HT-29 (cell line): ENCODE measurements around the gene EDC3. TPM values are rescaled to one million over a fixed set of nuclear protein-coding genes. Genes with fewer than 3 reads are reported as not detected.
A peak's percentile ranks its signal among the peaks of the same experiment; 100 is the strongest.
"Not testable (repeated sequence)": the region's sequence is repeated elsewhere in the genome, so short reads cannot be mapped to it uniquely, and the experiment has no call there.

ENCODE experiments used
- DNase-seq: peaks from one replicate; pipeline ENCODE4 v3.0.0-alpha.2; 2015; ENCODE audit warnings: low spot score
- total RNA-seq: library from RNA; depleted of rRNA; stranded (reverse); fragments of >200 nt; shearing (Covaris generic); gene quantifications from 2 replicates; pipeline ENCODE4 v1.2.3, GENCODE V29; 2014

EDC3 gene
- total RNA-seq, 1 experiment from 2014 or later, result 24.0 TPM

DNA sequence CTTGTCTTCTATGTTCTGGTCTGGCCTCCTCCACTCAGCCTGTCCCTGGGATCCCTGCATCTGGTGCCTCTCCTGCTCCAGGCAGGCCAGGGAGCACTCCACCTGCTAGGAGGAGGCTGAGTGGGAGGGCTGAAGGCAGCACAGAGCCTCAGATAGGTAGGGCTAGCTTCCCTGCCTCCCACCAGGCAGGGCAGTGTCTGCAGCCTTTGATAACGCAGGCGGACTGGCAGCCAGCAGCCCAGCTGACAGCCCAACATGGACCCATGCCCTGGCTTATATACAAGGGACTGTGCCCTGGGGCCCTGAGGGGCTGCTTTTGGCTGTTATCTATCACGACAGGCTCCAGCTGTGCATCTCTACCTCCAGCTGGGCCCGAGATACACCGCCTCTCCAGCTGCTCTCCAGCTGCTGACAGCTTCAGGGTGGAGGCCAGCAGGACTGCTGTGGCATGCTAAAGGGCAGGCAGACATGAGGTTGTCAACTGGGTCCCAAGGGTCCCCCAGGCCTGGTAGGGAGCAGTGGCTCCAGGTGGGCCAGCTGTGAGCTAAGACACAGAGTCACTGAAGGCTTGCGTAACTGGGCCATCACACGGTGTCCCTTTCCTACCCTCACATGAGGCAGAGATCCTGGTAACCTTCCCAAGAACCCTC is 85.4 kb downstream of the EDC3 start:
- no peak for DNase-seq

DNA sequence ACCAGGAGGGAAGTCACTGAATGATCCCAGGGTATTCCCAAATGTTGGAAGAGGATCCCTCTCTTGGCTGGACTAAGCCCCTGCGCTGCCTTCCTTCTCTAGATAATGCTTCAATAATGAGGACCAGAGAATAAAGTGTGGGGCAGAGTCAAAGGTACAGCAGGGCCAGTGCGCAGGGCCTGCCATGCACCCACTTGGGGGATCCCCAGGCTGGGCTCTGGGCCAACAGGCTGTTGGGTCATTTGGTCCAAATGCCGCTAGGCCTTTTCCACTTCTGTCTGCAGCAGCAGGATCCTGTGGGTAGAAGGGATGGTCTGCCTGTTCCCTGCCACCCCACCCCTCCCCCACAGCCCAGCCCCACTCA is 85.9 kb downstream of the EDC3 start:
- no peak for DNase-seq

DNA sequence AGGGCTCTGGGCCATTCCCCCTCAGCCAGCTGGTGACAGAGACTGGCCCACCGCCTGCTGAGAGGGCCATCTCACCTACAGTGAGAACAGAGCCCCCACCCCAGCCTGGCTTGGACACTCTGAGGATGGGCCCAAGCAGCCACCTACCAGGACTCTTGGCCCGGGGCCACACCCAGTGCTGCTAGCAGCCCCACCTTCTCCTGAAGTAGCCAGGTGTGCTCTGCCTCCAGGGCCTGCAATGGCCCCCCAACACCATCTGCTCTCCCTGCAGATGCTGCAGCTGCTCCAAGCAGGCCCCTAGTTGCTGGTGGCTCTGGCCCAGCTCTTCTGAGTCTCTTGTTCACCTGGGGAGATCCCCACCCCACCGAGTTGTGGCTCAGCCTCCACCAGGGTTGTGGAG is 87.0 kb downstream of the EDC3 start:
- no peak for DNase-seq

DNA sequence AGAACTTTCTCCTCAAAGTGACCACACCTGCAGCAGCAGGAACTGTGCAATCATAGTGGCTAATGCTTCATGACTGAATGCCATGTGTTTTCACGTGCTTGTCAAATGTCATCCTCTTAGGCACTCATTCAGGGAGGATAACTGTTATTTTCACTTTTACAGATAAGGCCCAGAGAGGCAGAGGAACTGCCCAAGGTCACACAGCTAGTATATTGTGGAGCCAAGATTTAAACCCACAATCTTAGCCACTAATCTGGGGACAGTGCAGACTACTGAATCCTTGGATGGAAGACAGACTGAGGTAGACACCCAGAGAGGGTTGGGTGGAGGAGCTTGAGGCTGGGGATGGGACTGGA is 90.1 kb downstream of the EDC3 start:
- DNase-seq, result no peak

DNA sequence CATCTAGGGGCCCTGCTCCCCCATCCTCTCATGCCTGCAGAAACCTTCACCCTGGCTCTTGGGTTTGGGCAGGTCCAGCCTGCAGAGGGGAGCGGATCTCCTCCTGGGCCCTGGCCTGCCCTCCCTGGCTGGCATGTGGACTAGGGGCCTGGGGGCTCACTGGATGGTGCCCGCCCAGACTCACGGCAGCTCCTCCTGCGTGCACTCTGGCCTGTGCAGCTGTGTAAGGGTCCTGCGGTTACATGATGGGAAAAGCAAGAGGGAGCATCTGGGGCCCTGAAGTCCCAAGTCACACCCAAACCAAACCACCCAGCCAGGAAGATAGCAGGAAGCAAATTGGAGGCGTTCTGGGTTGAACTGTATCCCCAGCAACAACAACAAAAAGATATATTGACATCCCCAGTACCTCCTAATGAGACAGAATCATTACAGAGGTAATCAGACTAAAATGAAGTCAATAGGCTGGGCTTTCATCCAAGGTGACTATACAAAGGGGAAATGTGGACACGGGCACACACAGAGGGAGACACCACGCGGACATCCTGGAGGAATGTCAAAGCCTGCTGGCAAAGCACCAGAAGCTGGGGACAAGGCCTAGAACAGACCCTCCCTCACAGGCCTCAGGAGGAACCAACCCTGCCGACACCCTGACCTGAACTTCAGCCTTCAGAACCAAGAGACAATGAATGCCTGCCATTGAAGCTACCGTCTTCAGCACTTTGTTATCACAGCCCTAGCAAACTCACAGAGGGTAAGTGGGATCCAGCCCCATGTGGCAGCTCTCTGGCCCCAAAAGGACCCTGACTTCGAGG is 90.6 kb downstream of the EDC3 start:
- DNase-seq, result peak; percentile 9

DNA sequence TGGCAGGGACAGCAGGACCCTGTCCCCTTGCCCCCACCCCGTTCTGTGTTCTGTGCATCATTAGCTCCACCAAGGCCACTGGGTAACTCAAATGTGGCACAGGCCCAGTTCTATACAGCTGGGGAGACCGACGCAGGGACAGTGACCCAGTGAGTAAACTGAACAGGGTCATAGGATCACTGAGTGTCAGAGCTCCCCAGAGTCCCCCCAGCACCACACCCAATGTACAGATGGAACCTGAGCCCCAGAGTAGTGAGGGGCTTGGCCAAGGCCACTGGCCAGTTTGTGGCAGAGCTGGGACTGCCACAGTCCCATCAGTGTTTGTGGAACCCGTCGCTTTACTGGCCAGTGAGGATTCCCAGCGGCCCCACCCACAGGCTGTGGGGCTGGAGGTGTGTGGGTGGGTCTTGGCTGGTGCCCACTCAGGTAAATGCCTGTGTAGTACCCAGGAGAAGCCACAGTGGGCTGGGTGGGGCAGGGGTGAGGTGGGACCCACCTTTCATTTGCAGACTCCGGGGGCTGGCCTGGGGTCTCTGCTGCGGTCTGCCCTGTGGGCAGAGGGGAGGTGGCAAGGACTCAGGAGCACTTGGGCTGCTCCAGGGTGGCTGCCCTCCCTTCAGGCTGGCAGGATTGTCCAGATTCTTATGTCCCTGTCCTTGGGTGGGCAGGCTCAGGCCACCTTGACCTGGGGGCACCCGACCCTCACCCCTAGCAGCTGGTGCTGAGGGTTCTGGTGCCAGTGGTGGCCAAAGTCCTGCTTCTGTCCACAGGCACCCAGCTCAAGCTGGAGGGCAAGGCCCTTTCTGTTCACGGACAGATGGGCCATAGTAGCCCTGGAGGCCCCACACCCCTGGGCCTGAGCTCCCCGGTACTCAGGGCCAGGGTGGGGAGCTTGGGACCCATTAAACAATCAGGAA is 91.8 kb downstream of the EDC3 start:
- DNase-seq, result no peak

DNA sequence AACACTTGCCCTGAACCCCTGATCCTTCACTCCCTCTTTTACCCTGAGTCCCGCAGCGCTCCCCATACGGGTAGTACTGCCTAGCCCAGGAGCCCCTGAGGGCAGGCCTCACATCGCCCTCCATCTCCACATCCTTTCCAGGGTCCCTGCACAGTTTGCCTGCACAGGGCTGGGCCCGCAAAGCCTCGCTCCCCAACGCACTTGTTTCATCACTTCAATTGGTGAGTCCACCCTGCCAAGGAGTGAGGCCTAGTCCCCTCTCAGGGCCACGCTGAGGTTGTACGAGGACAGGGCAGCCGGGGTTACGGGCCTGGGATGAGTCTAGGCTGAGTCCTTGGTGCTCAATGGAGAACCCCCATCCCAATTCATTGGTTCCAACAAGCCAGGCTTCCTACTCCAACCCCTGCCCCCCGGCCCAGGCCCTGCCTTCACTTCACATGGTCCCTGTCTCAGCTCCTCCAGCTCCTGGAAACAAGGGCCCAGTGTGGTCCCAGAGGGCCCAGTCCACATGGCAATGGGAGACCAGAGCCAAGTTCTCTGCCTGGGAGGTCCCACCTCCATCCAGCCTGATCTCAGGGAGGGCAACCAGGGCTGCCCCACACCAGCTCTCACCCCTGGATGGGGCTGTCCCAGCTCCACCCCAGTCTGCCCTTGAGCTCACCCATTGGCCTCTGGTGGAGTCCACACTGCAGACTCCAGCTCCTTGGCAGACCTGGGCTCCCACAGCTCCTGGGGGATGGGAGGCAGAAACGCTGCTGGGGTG is 92.6 kb downstream of the EDC3 start:
- DNase-seq, result no peak

DNA sequence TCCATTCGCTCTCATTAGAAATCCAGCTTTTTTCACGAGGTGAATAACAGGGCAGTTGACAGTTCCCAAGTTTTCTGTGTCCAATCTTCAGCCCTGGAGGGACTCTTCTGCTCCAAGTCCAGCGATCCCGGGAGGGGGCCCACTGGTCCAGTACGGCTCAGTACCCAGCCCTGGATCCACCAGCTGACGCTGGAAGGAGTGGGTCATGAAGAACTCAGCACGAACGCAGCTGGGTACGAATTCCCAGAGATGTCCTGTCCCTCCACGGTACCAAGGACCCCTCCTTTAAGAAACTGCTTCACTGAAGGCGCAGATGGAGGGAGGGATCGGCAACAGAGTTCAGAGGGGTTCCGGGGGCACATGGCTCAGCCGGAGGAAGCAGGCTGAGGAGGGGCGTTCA is 96.7 kb downstream of the EDC3 start:
- no peak for DNase-seq

DNA sequence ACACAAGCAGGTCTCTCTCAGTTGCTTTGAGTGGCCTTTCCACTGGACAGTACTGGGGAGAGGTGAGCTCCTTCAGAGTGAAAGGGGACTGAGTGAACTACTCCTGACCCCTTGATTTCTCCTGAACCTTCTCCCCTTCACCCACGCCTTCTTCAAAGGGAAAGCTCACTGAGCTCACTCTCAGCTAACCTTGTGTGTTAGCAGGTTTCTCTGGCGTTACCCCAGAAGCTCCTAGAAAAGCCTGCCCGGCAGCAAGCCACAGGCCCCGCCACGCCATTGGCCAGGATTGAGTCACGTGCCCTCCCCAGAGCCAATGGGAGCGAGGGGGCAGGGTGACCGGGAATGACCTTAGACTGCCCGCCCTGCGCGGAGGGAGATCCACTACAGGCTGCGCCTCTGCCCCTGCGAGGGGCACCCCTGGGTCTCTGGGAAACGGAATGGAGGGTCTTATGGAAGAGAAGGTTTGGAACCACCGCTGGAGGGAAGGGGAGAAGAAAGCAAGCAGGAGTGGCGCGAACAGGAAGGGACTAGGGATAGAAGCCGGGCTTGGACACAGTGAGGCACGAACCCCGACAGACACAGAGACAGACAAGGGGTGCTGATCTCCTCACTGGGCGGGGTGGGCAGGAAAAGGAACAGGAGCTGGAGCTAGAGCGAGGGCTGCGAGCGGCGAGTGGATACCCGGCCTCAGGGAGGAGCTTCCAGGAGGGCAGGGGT is 97.5 kb downstream of the EDC3 start:
- peak; percentile 98 for DNase-seq

DNA sequence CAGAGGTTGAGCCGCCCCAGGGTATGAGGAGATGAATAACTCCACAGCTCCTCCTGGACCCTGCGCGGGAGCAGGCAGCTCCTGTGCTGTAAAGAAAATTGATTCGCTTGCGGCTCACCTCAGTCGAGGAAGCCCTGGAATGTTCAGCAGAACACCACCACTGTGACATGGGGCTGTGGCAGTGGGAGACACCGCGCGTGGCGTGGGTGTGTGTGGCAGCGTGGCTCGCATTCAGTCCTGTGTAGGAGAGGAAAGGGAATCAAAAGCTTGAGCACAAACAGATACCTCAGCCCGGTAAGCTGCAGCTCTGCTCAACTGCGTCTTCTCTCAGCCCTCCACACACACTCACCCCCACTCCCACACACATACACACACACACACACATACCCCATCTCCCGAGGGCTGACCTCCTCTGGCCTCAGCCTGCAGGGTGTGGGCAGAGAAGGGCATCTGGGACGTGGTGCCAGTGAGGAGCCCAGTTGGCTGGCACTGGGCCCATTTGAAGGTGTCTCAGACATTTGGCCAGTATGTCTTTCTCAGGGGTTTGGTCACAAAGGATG is 98.6 kb downstream of the EDC3 start:
- not testable (repeated sequence) for DNase-seq

DNA sequence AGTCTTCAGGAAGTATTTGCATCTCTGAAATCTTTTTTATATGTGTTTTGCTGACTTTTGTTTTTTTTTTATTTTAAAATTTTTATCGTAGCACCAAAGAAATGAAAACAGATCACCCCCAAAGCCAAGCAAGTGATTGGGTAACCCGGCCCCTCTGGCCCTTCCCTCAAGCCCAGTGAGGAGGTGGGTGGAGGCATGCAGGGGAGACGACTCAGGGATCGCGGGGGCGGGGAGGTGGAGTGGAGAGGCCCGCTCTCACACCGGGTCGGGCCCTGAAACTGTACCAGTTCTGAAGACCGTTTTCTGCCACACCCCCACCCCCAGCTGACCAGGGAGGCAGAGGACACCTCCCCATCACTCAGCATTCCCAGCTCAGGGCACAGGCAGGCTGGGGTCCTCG is 99.1 kb downstream of the EDC3 start:
- DNase-seq, result not testable (repeated sequence)

DNA sequence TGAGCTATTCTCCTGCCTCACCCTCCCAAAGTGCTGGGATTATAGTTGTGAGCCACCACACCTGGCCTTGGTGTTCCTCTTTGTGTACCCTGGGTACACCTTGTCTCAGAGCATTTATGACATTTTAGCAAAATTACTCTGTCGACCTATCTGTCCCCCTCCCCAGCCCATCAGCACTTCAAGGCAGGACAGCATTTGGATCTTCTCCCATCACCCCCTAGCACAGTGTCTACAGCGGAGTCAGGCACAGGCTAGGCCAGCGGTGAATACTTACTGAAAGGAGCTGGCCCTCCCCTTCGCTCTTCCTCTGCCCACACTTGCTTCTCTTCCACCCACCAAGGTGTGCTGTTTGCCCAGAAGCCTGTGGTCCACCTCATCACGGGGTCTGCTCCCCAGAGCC is 100.6 kb downstream of the EDC3 start:
- no peak for DNase-seq

DNA sequence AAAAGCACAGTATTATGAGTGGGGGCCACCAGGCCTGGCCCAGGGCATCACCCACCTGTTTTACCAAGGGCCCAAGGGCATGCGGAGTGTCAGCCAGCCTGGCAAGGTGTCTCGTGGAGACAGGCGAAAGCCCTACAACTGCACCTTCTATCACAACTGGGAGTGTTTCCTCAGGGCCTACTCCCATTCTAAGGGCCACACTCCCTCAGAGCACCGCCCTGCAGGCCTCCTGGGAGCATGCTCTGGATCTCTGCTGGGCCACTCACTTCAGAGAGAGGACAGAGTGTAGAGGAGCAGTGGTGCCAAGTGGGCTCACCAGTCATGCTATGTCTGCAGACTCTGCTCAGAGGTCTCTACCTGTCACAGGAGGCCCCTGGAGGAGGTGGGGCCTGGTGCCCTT is 101.4 kb downstream of the EDC3 start:
- DNase-seq, result no peak

DNA sequence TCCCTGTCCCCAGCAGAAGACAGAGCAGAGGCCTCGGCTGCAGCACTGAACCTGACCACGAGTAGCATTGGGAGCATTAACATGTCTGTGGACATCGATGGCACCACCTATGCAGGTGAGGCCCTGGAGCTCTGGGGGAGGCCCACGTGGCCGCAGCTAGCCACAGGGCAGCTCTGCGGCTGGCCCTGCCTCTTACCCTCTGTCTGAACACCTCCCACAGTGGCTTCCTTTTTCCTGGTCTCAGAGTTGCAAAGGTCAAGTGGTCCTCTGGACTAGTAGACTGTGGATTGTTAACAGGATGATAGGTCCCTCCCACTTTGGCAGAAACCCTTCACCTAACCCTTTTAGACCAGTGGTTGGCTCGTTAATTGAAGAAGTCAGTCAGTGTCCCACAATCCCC is 102.7 kb downstream of the EDC3 start:
- DNase-seq, result no peak

DNA sequence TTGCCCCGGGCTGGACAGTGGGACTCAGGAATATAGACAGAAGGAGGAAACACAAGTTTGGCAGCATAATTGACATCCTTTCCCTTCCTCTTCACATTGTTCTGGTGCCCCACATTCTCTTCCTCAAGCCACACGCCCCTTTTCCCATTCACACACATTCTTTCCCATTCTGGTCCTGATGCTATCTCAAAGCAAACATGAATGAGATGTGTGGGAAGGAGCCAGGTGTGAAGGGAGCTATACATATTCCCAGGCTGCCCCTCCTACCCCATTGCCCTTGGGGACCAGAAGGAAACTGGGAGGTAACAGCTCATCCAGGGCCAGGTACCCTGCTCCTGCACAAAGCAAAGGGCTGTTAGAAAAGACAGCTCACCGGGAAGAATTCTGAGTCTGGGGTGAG is 103.6 kb downstream of the EDC3 start:
- no peak for DNase-seq

DNA sequence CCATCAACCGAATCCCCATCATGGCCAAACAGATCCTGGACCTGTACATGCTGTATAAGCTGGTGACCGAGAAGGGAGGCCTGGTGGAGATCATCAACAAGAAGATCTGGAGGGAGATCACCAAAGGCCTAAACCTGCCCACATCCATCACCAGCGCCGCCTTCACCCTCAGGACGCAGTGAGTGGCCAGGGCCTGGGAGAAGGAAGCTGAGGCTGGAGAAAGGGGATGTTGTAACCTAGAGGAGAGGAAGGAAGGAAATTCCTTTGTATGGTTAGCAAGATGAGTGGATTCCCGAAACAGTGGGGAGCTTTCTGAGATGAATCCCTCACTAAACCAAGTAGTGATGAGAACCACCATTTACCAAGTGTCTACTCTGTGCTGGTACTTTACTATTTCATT is 106.0 kb downstream of the EDC3 start:
- no peak for DNase-seq

DNA sequence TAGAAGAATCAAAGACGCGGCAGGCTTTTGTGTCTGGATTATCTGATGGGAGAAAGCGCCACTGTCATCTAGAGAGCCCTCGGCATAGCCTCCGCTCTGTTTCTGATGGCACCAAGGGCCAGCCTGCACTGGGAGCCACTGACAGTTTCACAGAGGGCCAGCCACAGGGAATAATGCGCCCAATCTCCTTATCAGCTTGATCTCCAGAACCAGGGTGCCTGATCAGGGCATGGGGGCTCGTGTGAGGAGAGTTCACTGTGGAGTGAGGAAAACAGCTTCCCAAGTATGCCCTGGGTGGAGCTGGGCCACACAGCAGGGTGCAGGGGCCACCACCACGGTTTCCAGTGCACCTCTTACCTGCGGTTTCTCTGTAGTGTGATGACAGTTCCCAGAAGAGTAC is 110.0 kb downstream of the EDC3 start:
- no peak for DNase-seq

DNA sequence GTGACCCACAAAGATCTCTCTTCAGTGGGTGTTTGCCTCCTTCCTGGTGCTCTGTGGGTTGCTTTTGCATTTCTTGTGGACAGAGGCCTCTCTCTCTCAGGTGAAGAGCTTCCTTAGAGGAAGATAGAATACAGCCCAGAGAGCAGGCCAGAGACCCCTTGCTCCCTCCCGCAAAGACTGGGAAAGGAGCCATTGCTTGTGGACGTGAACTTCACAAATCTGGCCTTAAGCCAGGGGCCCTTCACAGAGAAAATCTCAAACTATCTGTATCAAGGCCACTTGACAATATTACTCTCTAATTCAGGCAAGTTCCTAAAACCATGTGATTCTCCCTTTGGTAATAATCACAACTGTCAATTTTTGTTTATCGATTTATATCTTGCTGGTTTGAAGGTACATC is 110.6 kb downstream of the EDC3 start:
- DNase-seq, result no peak

DNA sequence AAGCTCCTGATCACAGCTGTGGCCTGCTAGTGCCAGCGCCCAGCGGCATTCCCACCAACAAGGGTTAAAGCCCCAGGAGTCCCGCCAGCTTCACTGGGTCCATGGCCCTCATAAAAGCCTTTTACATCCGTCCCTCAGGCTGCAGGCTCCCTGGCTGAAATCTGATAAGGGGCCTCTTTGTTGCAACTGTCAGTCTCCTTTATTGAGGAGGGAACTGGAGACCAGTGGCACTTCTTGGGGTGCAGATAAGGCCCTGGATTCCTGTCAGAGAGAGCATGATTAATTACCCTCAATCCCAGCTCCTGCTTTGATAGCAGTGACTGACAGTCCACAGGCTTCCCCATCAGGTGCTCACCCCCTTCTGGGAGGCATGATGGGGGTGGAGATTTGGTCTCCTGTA is 111.0 kb downstream of the EDC3 start:
- no peak for DNase-seq

DNA sequence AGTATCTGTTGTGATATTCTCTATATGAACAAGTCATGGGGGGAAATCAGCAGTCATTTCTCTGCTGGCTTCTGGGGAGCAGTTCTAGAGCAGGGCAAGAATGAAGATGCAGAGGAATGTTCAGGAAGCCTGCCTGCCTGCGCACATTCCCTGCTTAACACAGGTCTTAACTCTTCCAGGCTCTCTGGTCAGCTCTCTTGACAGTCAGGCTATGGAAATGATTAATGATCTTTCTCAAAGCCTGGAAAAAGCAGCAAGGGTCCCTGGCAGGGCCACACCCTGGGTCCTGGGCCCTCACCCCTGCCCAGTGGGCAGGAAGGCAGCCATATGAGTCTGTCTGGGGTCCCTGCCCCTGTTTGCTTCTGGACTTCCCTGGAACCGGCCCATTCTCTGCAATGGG is 111.6 kb downstream of the EDC3 start:
- no peak for DNase-seq
